ENCODE data around the gene RPS18.
A peak's percentile ranks its signal among the peaks of the same experiment; 100 is the strongest.

RPS18 gene

DNA sequence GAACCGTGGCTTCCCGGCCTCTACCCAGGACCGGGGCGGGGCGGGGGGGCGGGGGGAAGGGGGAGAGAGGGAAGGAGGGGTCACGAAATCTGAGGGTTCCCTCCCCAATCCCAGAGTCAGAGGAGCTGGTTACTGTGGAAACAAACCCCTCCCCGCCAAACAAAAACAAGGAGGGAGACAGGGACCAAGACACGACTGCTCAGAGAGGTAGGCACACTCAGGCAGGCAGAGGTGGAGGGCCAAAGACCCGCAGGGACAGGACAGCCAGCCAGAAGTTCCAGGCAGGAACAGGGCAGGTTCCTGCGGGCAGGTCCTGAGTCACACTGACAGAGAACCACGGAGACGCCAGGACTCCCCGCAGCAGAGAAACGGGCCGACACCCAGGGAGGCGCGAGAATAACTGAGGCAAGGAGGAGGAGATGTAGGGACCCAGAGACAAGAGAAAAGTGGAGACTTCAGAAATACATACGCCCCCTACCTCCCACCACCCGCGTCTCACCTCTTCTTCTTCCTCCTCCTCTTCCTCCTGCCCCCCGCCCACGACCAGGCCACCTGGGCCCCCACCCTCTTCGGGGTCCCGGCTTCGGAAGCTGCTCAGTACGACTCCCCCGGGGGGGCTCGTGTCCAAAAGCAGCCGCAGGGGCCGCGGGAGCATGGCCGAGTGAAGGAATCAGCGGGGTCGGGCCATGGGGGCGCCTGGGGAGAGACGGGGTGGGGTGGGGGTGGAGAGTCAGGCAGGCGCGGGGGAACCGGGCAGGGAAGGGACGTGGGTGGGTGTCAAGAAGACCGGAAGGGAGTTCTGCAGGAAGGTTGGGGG is 26.3 kb downstream of the RPS18 start:
- TF ChIP-seq, protein P1, sequence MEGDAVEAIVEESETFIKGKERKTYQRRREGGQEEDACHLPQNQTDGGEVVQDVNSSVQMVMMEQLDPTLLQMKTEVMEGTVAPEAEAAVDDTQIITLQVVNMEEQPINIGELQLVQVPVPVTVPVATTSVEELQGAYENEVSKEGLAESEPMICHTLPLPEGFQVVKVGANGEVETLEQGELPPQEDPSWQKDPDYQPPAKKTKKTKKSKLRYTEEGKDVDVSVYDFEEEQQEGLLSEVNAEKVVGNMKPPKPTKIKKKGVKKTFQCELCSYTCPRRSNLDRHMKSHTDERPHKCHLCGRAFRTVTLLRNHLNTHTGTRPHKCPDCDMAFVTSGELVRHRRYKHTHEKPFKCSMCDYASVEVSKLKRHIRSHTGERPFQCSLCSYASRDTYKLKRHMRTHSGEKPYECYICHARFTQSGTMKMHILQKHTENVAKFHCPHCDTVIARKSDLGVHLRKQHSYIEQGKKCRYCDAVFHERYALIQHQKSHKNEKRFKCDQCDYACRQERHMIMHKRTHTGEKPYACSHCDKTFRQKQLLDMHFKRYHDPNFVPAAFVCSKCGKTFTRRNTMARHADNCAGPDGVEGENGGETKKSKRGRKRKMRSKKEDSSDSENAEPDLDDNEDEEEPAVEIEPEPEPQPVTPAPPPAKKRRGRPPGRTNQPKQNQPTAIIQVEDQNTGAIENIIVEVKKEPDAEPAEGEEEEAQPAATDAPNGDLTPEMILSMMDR (IDR thresholded peaks at IDR 0.05; ENCODE audit: low read depth, low read length, poor library complexity, severe bottlenecking), result peak; percentile 58
- TF ChIP-seq EZH2phosphoT487 (IDR thresholded peaks at IDR 0.05; ENCODE audit: borderline replicate concordance, low read length), result no peak
- Histone ChIP-seq H4K20me1 (ENCODE audit: control insufficient read depth, insufficient read depth, low read depth, low read length) (no peaks in the 10 kb centered on the region), H3K79me2 (ENCODE audit: control insufficient read depth, low read length) (peaks cover 35% of the 10 kb centered on the region), H3K27me3 (ENCODE audit: control insufficient read depth, low read length) (no peaks in the 10 kb centered on the region), H3K9me3 (ENCODE audit: control insufficient read depth, insufficient read depth, low read length) (no peaks in the 10 kb centered on the region), H3F3A (ENCODE audit: control insufficient read depth, insufficient read depth) (peaks cover 17% of the 10 kb centered on the region), H3K27ac (ENCODE audit: low read depth, low read length) (peak overlapping the region; percentile 97), H3K4me2 (ENCODE audit: low read length) (peak overlapping the region; percentile 98), H3K9me2 (replicated peaks; ENCODE audit: control insufficient read depth, low read length) (no peaks in the 10 kb centered on the region), H3K4me3 (ENCODE audit: low read length) (peak overlapping the region; percentile 95), H3K4me1 (ENCODE audit: control insufficient read depth, low read length) (peaks cover 20% of the 10 kb centered on the region), H3K36me3 (ENCODE audit: control insufficient read depth, low read length) (peaks cover 54% of the 10 kb centered on the region)

DNA sequence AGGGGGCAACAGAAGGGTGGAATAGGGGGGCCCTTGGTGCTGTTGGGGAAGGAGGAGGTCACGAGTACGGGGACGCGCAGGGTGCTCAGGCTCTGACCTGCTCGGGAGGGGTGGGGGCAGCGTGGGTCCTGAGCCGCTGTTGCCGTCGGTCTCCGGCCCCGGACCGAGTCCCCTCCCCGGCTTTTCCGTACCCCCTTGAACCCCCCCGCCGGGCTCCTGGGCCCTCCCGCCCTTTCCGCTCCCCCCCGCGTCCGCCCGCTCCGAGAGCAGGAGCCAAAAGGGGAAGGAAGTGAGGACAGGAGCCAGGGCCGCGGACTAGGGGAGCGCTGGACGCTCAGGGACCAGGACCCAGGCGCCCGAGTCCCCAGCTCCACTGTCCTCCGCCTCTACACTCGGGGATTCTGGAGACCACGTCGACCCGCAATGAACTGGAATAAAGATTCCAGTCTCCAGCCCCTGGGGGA is 26.9 kb downstream of the RPS18 start, which contains the start of gene RGL2:
TSS of gene RGL2 (minus strand) at position 170 of the 464 bp plus-strand sequence. CDS start 332 bp downstream, outside the sequence.
- peaks cover 19% of the 10 kb centered on the region for H3F3A ChIP-seq (ENCODE audit: control insufficient read depth, insufficient read depth)
- peaks cover 37% of the 10 kb centered on the region for H3K79me2 ChIP-seq (ENCODE audit: control insufficient read depth, low read length)
- H4K20me1 ChIP-seq (ENCODE audit: control insufficient read depth, insufficient read depth, low read depth, low read length), result no peaks in the 10 kb centered on the region
- H3K4me2 ChIP-seq (ENCODE audit: low read length), result peak within 1 kb of the TSS; percentile 98
- peak within 1 kb of the TSS; percentile 97 for H3K27ac ChIP-seq (ENCODE audit: low read depth, low read length)
- H3K4me3 ChIP-seq (ENCODE audit: low read length), result peak within 1 kb of the TSS; percentile 95
- H3K9me2 ChIP-seq (replicated peaks; ENCODE audit: control insufficient read depth, low read length), result no peaks in the 10 kb centered on the region
- no peak for TF ChIP-seq EZH2phosphoT487 (IDR thresholded peaks at IDR 0.05; ENCODE audit: borderline replicate concordance, low read length)
- TF ChIP-seq, protein P1 (IDR thresholded peaks at IDR 0.05; ENCODE audit: low read depth, low read length, poor library complexity, severe bottlenecking), result no peak
- no peaks in the 10 kb centered on the region for H3K9me3 ChIP-seq (ENCODE audit: control insufficient read depth, insufficient read depth, low read length)
- H3K27me3 ChIP-seq (ENCODE audit: control insufficient read depth, low read length), result no peaks in the 10 kb centered on the region
- peaks cover 20% of the 10 kb centered on the region for H3K4me1 ChIP-seq (ENCODE audit: control insufficient read depth, low read length)
- peaks cover 52% of the 10 kb centered on the region for H3K36me3 ChIP-seq (ENCODE audit: control insufficient read depth, low read length)

DNA sequence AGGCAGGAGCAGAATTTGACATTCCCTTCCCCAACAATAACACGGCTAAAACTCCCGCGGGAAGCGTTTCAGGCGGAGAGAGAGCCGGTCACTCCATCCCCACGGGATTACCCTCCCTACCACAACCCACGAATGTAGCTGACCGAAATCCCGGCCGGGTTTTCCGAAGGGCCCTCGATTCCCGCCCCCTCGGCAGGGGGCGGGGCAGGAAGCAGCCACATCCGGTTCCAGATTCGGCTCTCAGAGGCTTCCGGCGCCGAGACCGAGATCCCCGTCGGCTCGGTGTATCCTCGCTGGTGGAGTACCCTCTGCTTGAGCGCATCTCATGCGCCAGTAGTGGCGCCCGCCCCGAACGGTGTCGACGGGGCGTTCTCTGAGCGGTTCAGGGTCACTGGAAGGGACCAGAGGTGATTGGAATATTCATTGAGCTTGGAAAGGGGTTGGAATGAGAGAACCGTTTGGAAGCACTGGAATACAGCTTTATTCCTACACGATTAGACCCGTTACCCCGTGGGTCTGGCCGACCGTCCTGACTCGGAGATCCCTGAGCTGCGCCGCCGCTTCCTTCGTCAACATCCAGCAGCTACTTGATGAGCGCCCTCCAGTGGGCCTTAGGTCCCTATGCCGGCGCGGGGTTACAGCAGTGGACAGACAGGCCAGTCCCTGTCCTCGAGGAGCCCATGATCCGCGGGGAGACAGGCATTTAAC is 27.5 kb downstream of the RPS18 start:
- no peak for TF ChIP-seq EZH2phosphoT487 (IDR thresholded peaks at IDR 0.05; ENCODE audit: borderline replicate concordance, low read length)
- TF ChIP-seq, protein P1 (IDR thresholded peaks at IDR 0.05; ENCODE audit: low read depth, low read length, poor library complexity, severe bottlenecking), result peak; percentile 93
- Histone ChIP-seq H3K79me2 (ENCODE audit: control insufficient read depth, low read length) (peaks cover 37% of the 10 kb centered on the region), H3K9me3 (ENCODE audit: control insufficient read depth, insufficient read depth, low read length) (no peaks in the 10 kb centered on the region), H3K36me3 (ENCODE audit: control insufficient read depth, low read length) (peaks cover 55% of the 10 kb centered on the region), H3K9me2 (replicated peaks; ENCODE audit: control insufficient read depth, low read length) (no peaks in the 10 kb centered on the region), H3K27ac (ENCODE audit: low read depth, low read length) (peak overlapping the region; percentile 97), H4K20me1 (ENCODE audit: control insufficient read depth, insufficient read depth, low read depth, low read length) (no peaks in the 10 kb centered on the region), H3K27me3 (ENCODE audit: control insufficient read depth, low read length) (no peaks in the 10 kb centered on the region), H3K4me3 (ENCODE audit: low read length) (peak overlapping the region; percentile 95), H3F3A (ENCODE audit: control insufficient read depth, insufficient read depth) (peaks cover 19% of the 10 kb centered on the region), H3K4me1 (ENCODE audit: control insufficient read depth, low read length) (peaks cover 20% of the 10 kb centered on the region), H3K4me2 (ENCODE audit: low read length) (peak overlapping the region; percentile 98)

Data from DOHH2 (cell line).